ENCODE data around the gene BORCS6. TPM values are rescaled to one million over a fixed set of nuclear protein-coding genes. Genes with fewer than 3 reads are reported as not detected.

Gene BORCS6
- total and polyA plus RNA-seq, 2 of the 13 experiments (the other 11 are each of a cell fraction or from before 2014, with no cell fraction given): 2.0 to 5.1 TPM

DNA sequence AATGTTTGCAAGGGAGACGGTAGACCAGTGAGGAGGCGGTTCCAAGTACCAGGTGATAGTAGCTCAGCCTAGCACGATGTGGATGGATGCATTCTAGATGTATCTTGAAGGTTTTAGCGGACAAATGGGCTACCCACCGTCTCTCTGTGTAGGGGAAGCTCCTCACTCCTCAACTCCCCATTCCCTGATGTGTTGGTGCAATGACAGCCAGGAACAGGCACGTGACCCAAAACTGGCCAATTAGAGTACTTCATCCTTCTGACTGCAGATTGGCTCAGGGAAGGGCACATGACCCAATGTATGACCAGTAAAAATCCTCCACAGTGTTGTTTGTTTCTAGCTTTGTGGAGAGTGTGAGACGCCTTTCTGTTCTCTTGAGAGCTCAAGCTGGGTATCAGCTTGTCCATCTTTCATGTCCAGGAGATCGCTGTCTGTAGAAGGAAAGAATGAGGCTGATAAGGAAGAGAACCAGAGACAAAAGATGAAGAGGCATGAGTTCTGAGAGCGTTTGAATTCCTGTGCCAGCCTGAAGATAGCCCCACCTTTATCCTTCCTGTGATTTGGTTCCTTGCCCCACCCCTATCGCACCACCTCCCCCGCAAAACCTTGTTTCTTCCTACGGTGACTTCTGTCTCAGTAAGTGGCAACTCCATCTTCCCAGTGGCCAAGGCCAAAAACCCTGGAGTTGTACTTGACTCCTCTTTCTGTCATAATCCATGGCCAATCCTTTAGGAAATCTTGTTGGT is 2.3 kb upstream of the BORCS6 start (continued):
- TF ChIP-seq RXRB (CRISPR knock-in tag; IDR thresholded peaks at IDR 0.05; ENCODE audit: borderline replicate concordance) (no peak; the same call in 1 of the 2 replicates), PAWR (CRISPR knock-in tag; IDR thresholded peaks at IDR 0.05; ENCODE audit: borderline replicate concordance) (no peak), MYNN (CRISPR knock-in tag; IDR thresholded peaks at IDR 0.05; ENCODE audit: low read depth) (no peak), PPARG (CRISPR knock-in tag; conservative IDR thresholded peaks at IDR 0.05) (no peak), TSC22D2 (CRISPR knock-in tag; IDR thresholded peaks at IDR 0.05; ENCODE audit: borderline replicate concordance) (no peak), SALL2 (CRISPR knock-in tag; IDR thresholded peaks at IDR 0.05) (no peak; the same call in 1 of the 2 replicates), ZNF543 (CRISPR knock-in tag; IDR thresholded peaks at IDR 0.05) (no peak), ZNF776 (CRISPR knock-in tag; IDR thresholded peaks at IDR 0.05) (no peak), ZNF10 (CRISPR knock-in tag; IDR thresholded peaks at IDR 0.05; ENCODE audit: borderline replicate concordance, low read depth) (no peak), ELF3 (CRISPR knock-in tag; IDR thresholded peaks at IDR 0.05) (no peak), MXD4 (CRISPR knock-in tag; IDR thresholded peaks at IDR 0.05) (no peak)
- TF ChIP-seq, protein P1, sequence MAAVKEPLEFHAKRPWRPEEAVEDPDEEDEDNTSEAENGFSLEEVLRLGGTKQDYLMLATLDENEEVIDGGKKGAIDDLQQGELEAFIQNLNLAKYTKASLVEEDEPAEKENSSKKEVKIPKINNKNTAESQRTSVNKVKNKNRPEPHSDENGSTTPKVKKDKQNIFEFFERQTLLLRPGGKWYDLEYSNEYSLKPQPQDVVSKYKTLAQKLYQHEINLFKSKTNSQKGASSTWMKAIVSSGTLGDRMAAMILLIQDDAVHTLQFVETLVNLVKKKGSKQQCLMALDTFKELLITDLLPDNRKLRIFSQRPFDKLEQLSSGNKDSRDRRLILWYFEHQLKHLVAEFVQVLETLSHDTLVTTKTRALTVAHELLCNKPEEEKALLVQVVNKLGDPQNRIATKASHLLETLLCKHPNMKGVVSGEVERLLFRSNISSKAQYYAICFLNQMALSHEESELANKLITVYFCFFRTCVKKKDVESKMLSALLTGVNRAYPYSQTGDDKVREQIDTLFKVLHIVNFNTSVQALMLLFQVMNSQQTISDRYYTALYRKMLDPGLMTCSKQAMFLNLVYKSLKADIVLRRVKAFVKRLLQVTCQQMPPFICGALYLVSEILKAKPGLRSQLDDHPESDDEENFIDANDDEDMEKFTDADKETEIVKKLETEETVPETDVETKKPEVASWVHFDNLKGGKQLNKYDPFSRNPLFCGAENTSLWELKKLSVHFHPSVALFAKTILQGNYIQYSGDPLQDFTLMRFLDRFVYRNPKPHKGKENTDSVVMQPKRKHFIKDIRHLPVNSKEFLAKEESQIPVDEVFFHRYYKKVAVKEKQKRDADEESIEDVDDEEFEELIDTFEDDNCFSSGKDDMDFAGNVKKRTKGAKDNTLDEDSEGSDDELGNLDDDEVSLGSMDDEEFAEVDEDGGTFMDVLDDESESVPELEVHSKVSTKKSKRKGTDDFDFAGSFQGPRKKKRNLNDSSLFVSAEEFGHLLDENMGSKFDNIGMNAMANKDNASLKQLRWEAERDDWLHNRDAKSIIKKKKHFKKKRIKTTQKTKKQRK (IDR thresholded peaks at IDR 0.05; ENCODE audit: low read length): no peak
- TF ChIP-seq, protein P2, sequence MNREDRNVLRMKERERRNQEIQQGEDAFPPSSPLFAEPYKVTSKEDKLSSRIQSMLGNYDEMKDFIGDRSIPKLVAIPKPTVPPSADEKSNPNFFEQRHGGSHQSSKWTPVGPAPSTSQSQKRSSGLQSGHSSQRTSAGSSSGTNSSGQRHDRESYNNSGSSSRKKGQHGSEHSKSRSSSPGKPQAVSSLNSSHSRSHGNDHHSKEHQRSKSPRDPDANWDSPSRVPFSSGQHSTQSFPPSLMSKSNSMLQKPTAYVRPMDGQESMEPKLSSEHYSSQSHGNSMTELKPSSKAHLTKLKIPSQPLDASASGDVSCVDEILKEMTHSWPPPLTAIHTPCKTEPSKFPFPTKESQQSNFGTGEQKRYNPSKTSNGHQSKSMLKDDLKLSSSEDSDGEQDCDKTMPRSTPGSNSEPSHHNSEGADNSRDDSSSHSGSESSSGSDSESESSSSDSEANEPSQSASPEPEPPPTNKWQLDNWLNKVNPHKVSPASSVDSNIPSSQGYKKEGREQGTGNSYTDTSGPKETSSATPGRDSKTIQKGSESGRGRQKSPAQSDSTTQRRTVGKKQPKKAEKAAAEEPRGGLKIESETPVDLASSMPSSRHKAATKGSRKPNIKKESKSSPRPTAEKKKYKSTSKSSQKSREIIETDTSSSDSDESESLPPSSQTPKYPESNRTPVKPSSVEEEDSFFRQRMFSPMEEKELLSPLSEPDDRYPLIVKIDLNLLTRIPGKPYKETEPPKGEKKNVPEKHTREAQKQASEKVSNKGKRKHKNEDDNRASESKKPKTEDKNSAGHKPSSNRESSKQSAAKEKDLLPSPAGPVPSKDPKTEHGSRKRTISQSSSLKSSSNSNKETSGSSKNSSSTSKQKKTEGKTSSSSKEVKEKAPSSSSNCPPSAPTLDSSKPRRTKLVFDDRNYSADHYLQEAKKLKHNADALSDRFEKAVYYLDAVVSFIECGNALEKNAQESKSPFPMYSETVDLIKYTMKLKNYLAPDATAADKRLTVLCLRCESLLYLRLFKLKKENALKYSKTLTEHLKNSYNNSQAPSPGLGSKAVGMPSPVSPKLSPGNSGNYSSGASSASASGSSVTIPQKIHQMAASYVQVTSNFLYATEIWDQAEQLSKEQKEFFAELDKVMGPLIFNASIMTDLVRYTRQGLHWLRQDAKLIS (CRISPR knock-in tag; IDR thresholded peaks at IDR 0.05): no peak
- TF ChIP-seq, protein P3, sequence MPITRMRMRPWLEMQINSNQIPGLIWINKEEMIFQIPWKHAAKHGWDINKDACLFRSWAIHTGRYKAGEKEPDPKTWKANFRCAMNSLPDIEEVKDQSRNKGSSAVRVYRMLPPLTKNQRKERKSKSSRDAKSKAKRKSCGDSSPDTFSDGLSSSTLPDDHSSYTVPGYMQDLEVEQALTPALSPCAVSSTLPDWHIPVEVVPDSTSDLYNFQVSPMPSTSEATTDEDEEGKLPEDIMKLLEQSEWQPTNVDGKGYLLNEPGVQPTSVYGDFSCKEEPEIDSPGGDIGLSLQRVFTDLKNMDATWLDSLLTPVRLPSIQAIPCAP (CRISPR knock-in tag; IDR thresholded peaks at IDR 0.05; ENCODE audit: low read depth): no peak
- TF ChIP-seq, protein P4, sequence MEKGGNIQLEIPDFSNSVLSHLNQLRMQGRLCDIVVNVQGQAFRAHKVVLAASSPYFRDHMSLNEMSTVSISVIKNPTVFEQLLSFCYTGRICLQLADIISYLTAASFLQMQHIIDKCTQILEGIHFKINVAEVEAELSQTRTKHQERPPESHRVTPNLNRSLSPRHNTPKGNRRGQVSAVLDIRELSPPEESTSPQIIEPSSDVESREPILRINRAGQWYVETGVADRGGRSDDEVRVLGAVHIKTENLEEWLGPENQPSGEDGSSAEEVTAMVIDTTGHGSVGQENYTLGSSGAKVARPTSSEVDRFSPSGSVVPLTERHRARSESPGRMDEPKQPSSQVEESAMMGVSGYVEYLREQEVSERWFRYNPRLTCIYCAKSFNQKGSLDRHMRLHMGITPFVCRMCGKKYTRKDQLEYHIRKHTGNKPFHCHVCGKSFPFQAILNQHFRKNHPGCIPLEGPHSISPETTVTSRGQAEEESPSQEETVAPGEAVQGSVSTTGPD (CRISPR knock-in tag; IDR thresholded peaks at IDR 0.05): no peak
- TF ChIP-seq, protein P5, sequence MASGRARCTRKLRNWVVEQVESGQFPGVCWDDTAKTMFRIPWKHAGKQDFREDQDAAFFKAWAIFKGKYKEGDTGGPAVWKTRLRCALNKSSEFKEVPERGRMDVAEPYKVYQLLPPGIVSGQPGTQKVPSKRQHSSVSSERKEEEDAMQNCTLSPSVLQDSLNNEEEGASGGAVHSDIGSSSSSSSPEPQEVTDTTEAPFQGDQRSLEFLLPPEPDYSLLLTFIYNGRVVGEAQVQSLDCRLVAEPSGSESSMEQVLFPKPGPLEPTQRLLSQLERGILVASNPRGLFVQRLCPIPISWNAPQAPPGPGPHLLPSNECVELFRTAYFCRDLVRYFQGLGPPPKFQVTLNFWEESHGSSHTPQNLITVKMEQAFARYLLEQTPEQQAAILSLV (CRISPR knock-in tag; IDR thresholded peaks at IDR 0.05; ENCODE audit: borderline replicate concordance): no peak
- TF ChIP-seq, protein P6, sequence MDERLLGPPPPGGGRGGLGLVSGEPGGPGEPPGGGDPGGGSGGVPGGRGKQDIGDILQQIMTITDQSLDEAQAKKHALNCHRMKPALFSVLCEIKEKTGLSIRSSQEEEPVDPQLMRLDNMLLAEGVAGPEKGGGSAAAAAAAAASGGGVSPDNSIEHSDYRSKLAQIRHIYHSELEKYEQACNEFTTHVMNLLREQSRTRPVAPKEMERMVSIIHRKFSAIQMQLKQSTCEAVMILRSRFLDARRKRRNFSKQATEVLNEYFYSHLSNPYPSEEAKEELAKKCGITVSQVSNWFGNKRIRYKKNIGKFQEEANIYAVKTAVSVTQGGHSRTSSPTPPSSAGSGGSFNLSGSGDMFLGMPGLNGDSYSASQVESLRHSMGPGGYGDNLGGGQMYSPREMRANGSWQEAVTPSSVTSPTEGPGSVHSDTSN (CRISPR knock-in tag; IDR thresholded peaks at IDR 0.05): no peak

All from HepG2 (cell line).